ENCODE data around the gene PRSS57. TPM values are rescaled to one million over a fixed set of nuclear protein-coding genes. Genes with fewer than 3 reads are reported as not detected.

Gene PRSS57
- polyA plus RNA-seq, 3 donors = 0.16 to 1.4 (median 0.78) TPM

DNA sequence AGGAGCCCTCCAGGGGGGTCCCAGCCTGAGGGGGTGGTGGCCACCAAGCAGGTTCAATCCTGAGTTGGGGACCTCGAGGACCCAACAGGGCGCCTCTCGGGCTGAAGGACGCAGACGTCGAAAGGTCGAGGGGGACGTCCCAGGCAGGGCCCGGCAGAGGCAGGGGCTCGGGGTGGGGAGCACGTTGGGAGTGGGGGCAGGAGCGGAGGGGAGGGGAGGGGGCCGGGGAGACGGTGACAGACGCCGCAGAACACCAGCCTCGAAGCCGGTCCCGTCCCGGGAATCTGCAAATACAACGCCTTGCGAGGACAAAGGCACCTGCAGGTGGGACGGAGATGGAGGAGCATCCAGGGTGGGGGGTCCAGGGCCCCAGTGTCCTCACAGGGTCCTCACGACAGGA, 51.5 kb downstream of the PRSS57 start:
- TF ChIP-seq, protein P1, sequence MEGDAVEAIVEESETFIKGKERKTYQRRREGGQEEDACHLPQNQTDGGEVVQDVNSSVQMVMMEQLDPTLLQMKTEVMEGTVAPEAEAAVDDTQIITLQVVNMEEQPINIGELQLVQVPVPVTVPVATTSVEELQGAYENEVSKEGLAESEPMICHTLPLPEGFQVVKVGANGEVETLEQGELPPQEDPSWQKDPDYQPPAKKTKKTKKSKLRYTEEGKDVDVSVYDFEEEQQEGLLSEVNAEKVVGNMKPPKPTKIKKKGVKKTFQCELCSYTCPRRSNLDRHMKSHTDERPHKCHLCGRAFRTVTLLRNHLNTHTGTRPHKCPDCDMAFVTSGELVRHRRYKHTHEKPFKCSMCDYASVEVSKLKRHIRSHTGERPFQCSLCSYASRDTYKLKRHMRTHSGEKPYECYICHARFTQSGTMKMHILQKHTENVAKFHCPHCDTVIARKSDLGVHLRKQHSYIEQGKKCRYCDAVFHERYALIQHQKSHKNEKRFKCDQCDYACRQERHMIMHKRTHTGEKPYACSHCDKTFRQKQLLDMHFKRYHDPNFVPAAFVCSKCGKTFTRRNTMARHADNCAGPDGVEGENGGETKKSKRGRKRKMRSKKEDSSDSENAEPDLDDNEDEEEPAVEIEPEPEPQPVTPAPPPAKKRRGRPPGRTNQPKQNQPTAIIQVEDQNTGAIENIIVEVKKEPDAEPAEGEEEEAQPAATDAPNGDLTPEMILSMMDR (IDR thresholded peaks at IDR 0.05) = no peak
- H3K4me1 Mint-ChIP-seq = peaks cover 6% of the 10 kb centered on the region
- DNase-seq = no peak
- Histone ChIP-seq H3K4me1 (ENCODE audit: control insufficient read depth in 1 of 2, insufficient read depth in 2 of 2, low read length in 2 of 2) (peaks cover 7 to 13% of the 10 kb centered on the region in 2 donors), H3K79me2 (ENCODE audit: insufficient read depth, low read length) (no peaks in the 10 kb centered on the region), H3K27me3 (ENCODE audit: control insufficient read depth in 2 of 2, insufficient read depth in 2 of 2, low read length in 2 of 2) (peaks cover 0 to 11% of the 10 kb centered on the region in 2 donors), H3K27ac (ENCODE audit: low read depth in 1 of 2, low read length in 2 of 2) (no peak overlapping the region), H4K20me1 (ENCODE audit: insufficient read depth, low read length) (peaks cover 41% of the 10 kb centered on the region), H3K4me2 (replicated peaks; ENCODE audit: extremely low read depth, low read length, poor library complexity, severe bottlenecking) (no peak overlapping the region), H3K9me3 (replicated peaks in 1 of 2; ENCODE audit: control insufficient read depth in 1 of 2, insufficient read depth in 1 of 2, low read length in 2 of 2) (no peaks in the 10 kb centered on the region), H3K36me3 (replicated peaks in 1 of 2; ENCODE audit: control insufficient read depth in 1 of 2, insufficient read depth in 2 of 2, low read length in 2 of 2) (peaks cover 32 to 36% of the 10 kb centered on the region in 2 donors), H3K9ac (ENCODE audit: insufficient read depth, low read length, poor library complexity, severe bottlenecking) (no peak overlapping the region), H3K4me3 (replicated peaks in 1 of 3; ENCODE audit: low read depth in 2 of 3, low read length in 3 of 3) (no peak overlapping the region), H2AFZ (ENCODE audit: insufficient read depth, low read depth, low read length, poor library complexity, severe bottlenecking) (no peak overlapping the region)
- H3K27me3 Mint-ChIP-seq (ENCODE audit: low read depth in 3 of 3) = peaks cover 9 to 16% (median 12%) of the 10 kb centered on the region in 3 donors
- no peak overlapping the region for H3K4me3 Mint-ChIP-seq
- H3K27ac Mint-ChIP-seq = no peak overlapping the region
- WGBS (ENCODE audit: insufficient coverage) = 90% methylated on average over 22 of the region's 24 CpGs
- intact Hi-C loops (cut with micrococcal nuclease) = no loop called here
- peaks cover 14 to 35% of the 10 kb centered on the region in 2 donors for H3K36me3 Mint-ChIP-seq
- peaks cover 0 to 9% (median 4%) of the 10 kb centered on the region in 7 donors for H3K9me3 Mint-ChIP-seq

DNA sequence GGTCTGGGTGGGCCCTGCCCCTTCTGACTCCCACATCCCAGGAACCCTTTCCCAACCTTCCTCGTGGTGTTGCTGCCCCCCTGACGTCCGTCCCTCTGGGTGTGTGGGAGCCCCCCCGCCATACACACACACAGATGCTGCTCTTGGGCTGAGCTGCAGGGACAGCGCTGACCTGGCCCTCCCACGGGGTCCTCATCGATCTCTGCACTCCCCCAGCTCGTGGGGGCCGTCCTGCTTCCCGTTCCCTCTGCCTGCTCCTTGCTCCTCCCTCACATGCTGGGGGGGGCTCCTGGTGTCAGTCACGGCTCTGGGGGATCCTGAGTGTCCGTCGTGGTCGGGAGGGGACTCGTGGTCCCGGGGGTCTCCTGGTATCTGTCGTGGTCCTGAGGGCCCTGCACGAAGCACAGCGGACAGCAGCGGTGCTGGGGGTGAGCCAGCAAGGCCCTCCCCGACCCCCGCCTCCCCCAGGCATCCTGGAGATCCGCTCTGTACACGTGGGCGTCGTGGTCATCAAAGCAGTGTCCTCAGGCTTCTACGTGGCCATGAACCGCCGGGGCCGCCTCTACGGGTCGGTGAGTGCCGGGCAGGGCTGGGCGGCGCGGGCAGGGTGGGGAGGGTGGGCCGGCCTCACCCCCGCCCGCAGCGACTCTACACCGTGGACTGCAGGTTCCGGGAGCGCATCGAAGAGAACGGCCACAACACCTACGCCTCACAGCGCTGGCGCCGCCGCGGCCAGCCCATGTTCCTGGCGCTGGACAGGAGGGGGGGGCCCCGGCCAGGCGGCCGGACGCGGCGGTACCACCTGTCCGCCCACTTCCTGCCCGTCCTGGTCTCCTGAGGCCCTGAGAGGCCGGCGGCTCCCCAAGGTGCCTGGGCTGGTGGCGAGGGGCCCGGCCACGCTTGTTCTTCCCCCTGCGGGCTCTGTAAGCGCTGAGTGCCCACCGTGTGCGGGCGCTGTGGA, 52.2 kb downstream of the PRSS57 start:
- Histone ChIP-seq H3K9ac (ENCODE audit: insufficient read depth, low read length, poor library complexity, severe bottlenecking) (no peak overlapping the region), H3K4me3 (replicated peaks in 1 of 3; ENCODE audit: low read depth in 2 of 3, low read length in 3 of 3) (no peak overlapping the region), H3K4me2 (replicated peaks; ENCODE audit: extremely low read depth, low read length, poor library complexity, severe bottlenecking) (no peak overlapping the region), H3K27ac (ENCODE audit: low read depth in 1 of 2, low read length in 2 of 2) (no peak overlapping the region), H3K36me3 (replicated peaks in 1 of 2; ENCODE audit: control insufficient read depth in 1 of 2, insufficient read depth in 2 of 2, low read length in 2 of 2) (peaks cover 28 to 31% of the 10 kb centered on the region in 2 donors), H3K27me3 (ENCODE audit: control insufficient read depth in 2 of 2, insufficient read depth in 2 of 2, low read length in 2 of 2) (peaks cover 0 to 18% of the 10 kb centered on the region in 2 donors), H2AFZ (ENCODE audit: insufficient read depth, low read depth, low read length, poor library complexity, severe bottlenecking) (no peak overlapping the region), H3K79me2 (ENCODE audit: insufficient read depth, low read length) (no peaks in the 10 kb centered on the region), H3K4me1 (ENCODE audit: control insufficient read depth in 1 of 2, insufficient read depth in 2 of 2, low read length in 2 of 2) (peaks cover 7 to 16% of the 10 kb centered on the region in 2 donors), H4K20me1 (ENCODE audit: insufficient read depth, low read length) (peaks cover 37% of the 10 kb centered on the region), H3K9me3 (replicated peaks in 1 of 2; ENCODE audit: control insufficient read depth in 1 of 2, insufficient read depth in 1 of 2, low read length in 2 of 2) (no peaks in the 10 kb centered on the region)
- TF ChIP-seq, protein P1 (IDR thresholded peaks at IDR 0.05) = no peak
- DNase-seq = no peak
- Mint-ChIP-seq H3K27me3 (ENCODE audit: low read depth in 3 of 3) (peaks cover 11 to 23% (median 19%) of the 10 kb centered on the region in 3 donors), H3K27ac (no peak overlapping the region), H3K4me1 (peaks cover 6% of the 10 kb centered on the region), H3K36me3 (peaks cover 11 to 30% of the 10 kb centered on the region in 2 donors), H3K4me3 (no peak overlapping the region), H3K9me3 (peaks cover 0 to 9% (median 4%) of the 10 kb centered on the region in 7 donors)
- 87% methylated on average over 47 of the region's 70 CpGs for WGBS (ENCODE audit: insufficient coverage)
- intact Hi-C loops (cut with micrococcal nuclease) = no loop called here

Measured in CD14-positive monocyte (primary cell).